Peyer's patch (tissue), 4 donors: ENCODE results near the gene ZNF609. TPM values are rescaled to one million over a fixed set of nuclear protein-coding genes. Genes with fewer than 3 reads are reported as not detected.

ENCODE experiments used
- DNase-seq, 3 donors: peaks; one replicate each; pipeline ENCODE4 v3.0.0-alpha.2; 2017 to 2019
- H3K27ac ChIP-seq, 4 donors: fragments of 200-600 bp; sonication (generic); one replicate each; pipeline ENCODE4 v1.5.1; 2016 to 2019
- H3K27me3 ChIP-seq, 2 donors: fragments of 200-600 bp; sonication (generic); one replicate each; pipeline ENCODE4 v1.5.1; 2019
- H3K36me3 ChIP-seq, 3 donors: fragments of 200-600 bp; sonication (generic); one replicate each; pipeline ENCODE4 v1.5.1; 2016 to 2019
- H3K4me1 ChIP-seq, 4 donors: fragments of 200-600 bp; sonication (generic); one replicate each; pipeline ENCODE4 v1.5.1; 2016 to 2019
- H3K4me3 ChIP-seq, 4 donors: fragments of 200-600 bp; sonication (generic); 1 replicate in 3 of 4; 2 replicates in 1 of 4; pipeline ENCODE4 v1.5.1; 2016 to 2019; ENCODE audit warnings: mild to moderate bottlenecking in 1 of 4
- H3K9me3 ChIP-seq, 4 donors: fragments of 200-600 bp; sonication (generic); one replicate each; pipeline ENCODE4 v1.5.1; 2016 to 2019; ENCODE audit warnings: mild to moderate bottlenecking in 1 of 4
- POLR2A ChIP-seq, 2 donors: fragments of 450-650 bp; IDR thresholded peaks; one replicate each; pipeline ENCODE4 v1.5.1; 2017; ENCODE audit warnings: antibody characterized with exemption in 2 of 2, mild to moderate bottlenecking in 2 of 2, moderate library complexity in 2 of 2
- total RNA-seq, 4 donors: library from RNA; depleted of rRNA; stranded (reverse); fragments of >200 nt; gene quantifications; one replicate each; pipeline ENCODE4 v1.1.0, GENCODE V29; 2016
- TF ChIP-seq, protein P1 (sequence below), 6 experiments: fragments of 450-650 bp in 4 of 6; fragments of 200-600 bp in 2 of 6; sonication (generic) in 1 of 6; IDR thresholded peaks; one replicate each; pipeline ENCODE4 v1.5.1; 2017 to 2019; ENCODE audit warnings: antibody characterized with exemption in 6 of 6, mild to moderate bottlenecking in 3 of 6, moderate library complexity in 1 of 6

ZNF609 gene
- total RNA-seq, 4 donors from 2014 or later: 22.1 to 57.8 (median 36.0) TPM

DNA sequence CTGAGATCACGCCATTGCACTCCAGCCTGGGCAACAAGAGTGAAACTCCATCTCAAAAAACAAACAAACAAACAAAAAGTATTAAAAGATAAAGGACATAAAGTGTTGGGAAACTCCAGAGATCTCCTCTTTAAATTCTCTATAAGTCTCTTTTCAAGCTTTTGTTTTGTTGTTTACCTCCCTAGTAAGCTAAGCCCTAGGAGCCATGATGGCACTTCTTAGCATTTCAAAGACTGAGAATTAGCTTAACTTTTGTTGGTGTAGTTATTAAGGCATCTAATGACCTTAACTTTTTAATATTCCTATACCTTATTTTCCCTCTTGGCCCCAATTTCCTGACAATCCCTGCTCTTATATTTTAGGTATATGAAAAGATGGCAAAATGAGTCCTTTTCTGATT is 157.3 kb downstream of the ZNF609 start:
- Histone ChIP-seq H3K27ac (no peak overlapping the region), H3K36me3 (peaks cover 0 to under 1% (median 0%) of the 10 kb centered on the region in 3 donors), H3K4me3 (no peak overlapping the region), H3K9me3 (no peaks in the 10 kb centered on the region), H3K4me1 (peaks cover 0 to 25% (median 6%) of the 10 kb centered on the region in 4 donors), H3K27me3 (no peaks in the 10 kb centered on the region)
- no peak for DNase-seq
- TF ChIP-seq, protein P1, sequence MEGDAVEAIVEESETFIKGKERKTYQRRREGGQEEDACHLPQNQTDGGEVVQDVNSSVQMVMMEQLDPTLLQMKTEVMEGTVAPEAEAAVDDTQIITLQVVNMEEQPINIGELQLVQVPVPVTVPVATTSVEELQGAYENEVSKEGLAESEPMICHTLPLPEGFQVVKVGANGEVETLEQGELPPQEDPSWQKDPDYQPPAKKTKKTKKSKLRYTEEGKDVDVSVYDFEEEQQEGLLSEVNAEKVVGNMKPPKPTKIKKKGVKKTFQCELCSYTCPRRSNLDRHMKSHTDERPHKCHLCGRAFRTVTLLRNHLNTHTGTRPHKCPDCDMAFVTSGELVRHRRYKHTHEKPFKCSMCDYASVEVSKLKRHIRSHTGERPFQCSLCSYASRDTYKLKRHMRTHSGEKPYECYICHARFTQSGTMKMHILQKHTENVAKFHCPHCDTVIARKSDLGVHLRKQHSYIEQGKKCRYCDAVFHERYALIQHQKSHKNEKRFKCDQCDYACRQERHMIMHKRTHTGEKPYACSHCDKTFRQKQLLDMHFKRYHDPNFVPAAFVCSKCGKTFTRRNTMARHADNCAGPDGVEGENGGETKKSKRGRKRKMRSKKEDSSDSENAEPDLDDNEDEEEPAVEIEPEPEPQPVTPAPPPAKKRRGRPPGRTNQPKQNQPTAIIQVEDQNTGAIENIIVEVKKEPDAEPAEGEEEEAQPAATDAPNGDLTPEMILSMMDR (IDR thresholded peaks at IDR 0.05): no peak
- TF ChIP-seq POLR2A (IDR thresholded peaks at IDR 0.05): no peak

GRCh38 chr15:64618138-64618537 is 157.8 kb downstream of the ZNF609 start:
- Histone ChIP-seq H3K4me3 (no peak overlapping the region), H3K4me1 (peaks cover 0 to 25% (median 7%) of the 10 kb centered on the region in 4 donors), H3K9me3 (no peaks in the 10 kb centered on the region), H3K27ac (peak overlapping the region in 1 of 4 donors; percentile 3), H3K27me3 (no peaks in the 10 kb centered on the region), H3K36me3 (peaks cover 0 to 5% (median 0%) of the 10 kb centered on the region in 3 donors)
- TF ChIP-seq POLR2A (IDR thresholded peaks at IDR 0.05): no peak
- TF ChIP-seq, protein P1 (IDR thresholded peaks at IDR 0.05): no peak
- DNase-seq: no peak

DNA sequence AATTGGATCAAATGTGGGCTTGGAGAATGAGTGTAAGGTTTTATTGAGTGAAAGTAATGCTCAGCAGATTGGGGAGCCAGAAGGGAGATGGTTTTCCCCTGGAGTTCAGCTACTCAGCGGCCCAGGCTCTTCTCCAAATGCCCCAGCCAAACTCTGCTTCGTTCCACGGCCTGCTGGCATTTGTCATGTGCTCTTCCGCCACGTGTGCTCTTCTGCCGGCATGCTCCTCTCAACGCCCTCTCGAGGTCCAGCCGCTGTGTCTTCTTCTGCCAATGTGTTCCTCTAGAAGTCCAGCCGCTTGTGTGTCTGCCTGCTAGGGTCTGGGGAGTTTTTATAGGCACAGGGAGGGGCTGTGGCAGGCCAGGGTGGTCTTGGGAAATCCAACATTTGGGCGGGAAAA is 158.2 kb downstream of the ZNF609 start:
- H3K9me3 ChIP-seq: no peaks in the 10 kb centered on the region
- H3K4me1 ChIP-seq: peaks cover 0 to 28% (median 8%) of the 10 kb centered on the region in 4 donors
- peak overlapping the region in 1 of 4 donors; percentile 3 for H3K27ac ChIP-seq
- DNase-seq: no peak
- no peaks in the 10 kb centered on the region for H3K27me3 ChIP-seq
- H3K36me3 ChIP-seq: peaks cover 0 to 9% (median 0%) of the 10 kb centered on the region in 3 donors
- TF ChIP-seq, protein P1 (IDR thresholded peaks at IDR 0.05): no peak
- TF ChIP-seq POLR2A (IDR thresholded peaks at IDR 0.05): no peak
- H3K4me3 ChIP-seq: no peak overlapping the region

GRCh38 chr15:64619880-64620839 is 159.8 kb downstream of the ZNF609 start:
- TF ChIP-seq, protein P1 (IDR thresholded peaks at IDR 0.05): no peak
- no peak for TF ChIP-seq POLR2A (IDR thresholded peaks at IDR 0.05)
- peaks cover 0 to 12% (median 0%) of the 10 kb centered on the region in 3 donors for H3K36me3 ChIP-seq
- H3K27ac ChIP-seq: peak overlapping the region in 2 of 4 donors; percentile 1 to 44
- H3K4me1 ChIP-seq: peaks cover 0 to 35% (median 8%) of the 10 kb centered on the region in 4 donors
- H3K4me3 ChIP-seq: no peak overlapping the region
- no peaks in the 10 kb centered on the region for H3K27me3 ChIP-seq
- DNase-seq: no peak
- no peaks in the 10 kb centered on the region for H3K9me3 ChIP-seq

- TF ChIP-seq, protein P1 (IDR thresholded peaks at IDR 0.05): no peak
- TF ChIP-seq POLR2A (IDR thresholded peaks at IDR 0.05): no peak
- peaks cover 0 to 35% (median 8%) of the 10 kb centered on the region in 4 donors for H3K4me1 ChIP-seq
- H3K27ac ChIP-seq: peak overlapping the region in 2 of 4 donors; percentile 44 to 50
- DNase-seq: no peak
- H3K27me3 ChIP-seq: no peaks in the 10 kb centered on the region
- no peaks in the 10 kb centered on the region for H3K9me3 ChIP-seq
- no peak overlapping the region for H3K4me3 ChIP-seq
- H3K36me3 ChIP-seq: peaks cover 0 to 12% (median 0%) of the 10 kb centered on the region in 3 donors
These were observed 160.7 kb downstream of the ZNF609 start for GRCh38 chr15:64621056-64621455.
